ENCODE measurements around the gene HCLS1. TPM values are rescaled to one million over a fixed set of nuclear protein-coding genes. Genes with fewer than 3 reads are reported as not detected.

The HCLS1 gene
- polyA plus RNA-seq, 1 of the 3 experiments (the other 2 are of a cell fraction), result 0.23 TPM

DNA sequence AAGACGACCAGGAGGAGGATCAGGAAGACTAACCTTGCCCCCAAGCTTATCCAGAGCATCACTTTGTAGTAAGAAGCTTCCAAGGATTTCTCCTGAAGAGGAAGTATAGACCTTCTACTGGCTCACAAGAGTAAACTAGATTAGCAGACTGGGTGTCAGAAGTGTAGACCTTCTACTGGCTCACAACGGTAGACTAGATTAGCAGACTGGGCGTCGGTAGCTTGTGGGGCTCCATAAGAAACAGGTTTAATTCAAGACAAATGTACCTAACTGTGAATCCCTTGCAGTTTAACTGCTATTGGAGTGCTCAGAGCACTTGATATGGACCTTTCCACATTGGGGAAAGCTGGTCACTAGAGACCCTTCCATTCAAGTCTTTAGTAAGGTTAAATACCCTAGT is 54.6 kb downstream of the HCLS1 start (continued):
- TF ChIP-seq, protein P1, sequence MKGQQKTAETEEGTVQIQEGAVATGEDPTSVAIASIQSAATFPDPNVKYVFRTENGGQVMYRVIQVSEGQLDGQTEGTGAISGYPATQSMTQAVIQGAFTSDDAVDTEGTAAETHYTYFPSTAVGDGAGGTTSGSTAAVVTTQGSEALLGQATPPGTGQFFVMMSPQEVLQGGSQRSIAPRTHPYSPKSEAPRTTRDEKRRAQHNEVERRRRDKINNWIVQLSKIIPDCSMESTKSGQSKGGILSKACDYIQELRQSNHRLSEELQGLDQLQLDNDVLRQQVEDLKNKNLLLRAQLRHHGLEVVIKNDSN (IDR thresholded peaks at IDR 0.05; ENCODE audit: borderline replicate concordance, low read depth), result no peak
- TF ChIP-seq ELF1 (IDR thresholded peaks at IDR 0.05), result no peak
- no peak for TF ChIP-seq FOXM1 (IDR thresholded peaks at IDR 0.05; ENCODE audit: low read depth)

DNA sequence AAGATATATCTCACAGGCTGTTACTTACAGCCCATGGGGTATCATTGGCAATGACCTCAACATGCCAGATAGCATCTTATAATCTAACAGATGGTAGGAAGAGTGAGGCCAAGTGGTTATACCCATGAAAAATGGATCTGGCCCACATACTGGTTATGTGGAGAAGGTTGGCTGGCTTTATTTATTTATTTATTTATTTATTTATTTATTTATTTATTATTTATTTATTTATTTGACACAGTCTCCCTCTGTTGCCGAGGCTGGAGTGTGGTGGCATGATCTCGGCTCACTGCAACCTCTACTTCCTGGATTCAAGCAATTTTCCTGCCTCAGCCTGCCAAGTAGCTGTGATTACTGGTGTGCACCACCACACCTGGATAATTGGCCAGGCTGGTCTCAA is 55.9 kb downstream of the HCLS1 start:
- H3K9me3 ChIP-seq, result no peaks in the 10 kb centered on the region
- no peaks in the 10 kb centered on the region for H3K36me3 ChIP-seq (replicated peaks in 1 of 2; ENCODE audit: control insufficient read depth in 1 of 2, insufficient read depth in 2 of 2, low read length in 1 of 2)
- no peaks in the 10 kb centered on the region for H3K79me2 ChIP-seq (ENCODE audit: insufficient read depth)
- H3K9ac ChIP-seq, result no peak overlapping the region
- H3K27me3 ChIP-seq (ENCODE audit: insufficient read depth), result no peaks in the 10 kb centered on the region
- ChIA-PET CTCF (interaction anchor here (0.9 to 1.8 kb wide), 2 partner anchors 35 to 514 kb away, joined by 3 to 4 read pairs; no protein-coding TSS in a partner anchor), POLR2A (no interaction called here)
- H3K9me2 ChIP-seq, result no peaks in the 10 kb centered on the region
- 64% methylated on average over 2 of the region's 2 CpGs for WGBS (ENCODE audit: low lambda C conversion rate)
- no peaks in the 10 kb centered on the region for H3K4me1 ChIP-seq (ENCODE audit: control insufficient read depth in 1 of 2, insufficient read depth in 2 of 2, low read depth in 1 of 2, low read length in 1 of 2)
- no peak for DNase-seq
- no peak overlapping the region for H2AFZ ChIP-seq (ENCODE audit: low read depth)
- H3K4me3 ChIP-seq (ENCODE audit: low read depth in 2 of 2, low read length in 1 of 2), result no peak overlapping the region
- no peaks in the 10 kb centered on the region for H3F3A ChIP-seq (replicated peaks; ENCODE audit: insufficient read depth)
- H3K27ac ChIP-seq (ENCODE audit: low read depth in 2 of 2, low read length in 1 of 2), result no peak overlapping the region
- no peak overlapping the region for H3K4me2 ChIP-seq
- H4K20me1 ChIP-seq (ENCODE audit: insufficient read depth), result no peaks in the 10 kb centered on the region
- TF ChIP-seq YY1 (IDR thresholded peaks at IDR 0.05; ENCODE audit: low read depth), result no peak
- TF ChIP-seq, protein P2, sequence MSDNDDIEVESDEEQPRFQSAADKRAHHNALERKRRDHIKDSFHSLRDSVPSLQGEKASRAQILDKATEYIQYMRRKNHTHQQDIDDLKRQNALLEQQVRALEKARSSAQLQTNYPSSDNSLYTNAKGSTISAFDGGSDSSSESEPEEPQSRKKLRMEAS (IDR thresholded peaks at IDR 0.05; ENCODE audit: low read depth), result no peak
- TF ChIP-seq ELF1 (IDR thresholded peaks at IDR 0.05), result no peak
- TF ChIP-seq, protein P3, sequence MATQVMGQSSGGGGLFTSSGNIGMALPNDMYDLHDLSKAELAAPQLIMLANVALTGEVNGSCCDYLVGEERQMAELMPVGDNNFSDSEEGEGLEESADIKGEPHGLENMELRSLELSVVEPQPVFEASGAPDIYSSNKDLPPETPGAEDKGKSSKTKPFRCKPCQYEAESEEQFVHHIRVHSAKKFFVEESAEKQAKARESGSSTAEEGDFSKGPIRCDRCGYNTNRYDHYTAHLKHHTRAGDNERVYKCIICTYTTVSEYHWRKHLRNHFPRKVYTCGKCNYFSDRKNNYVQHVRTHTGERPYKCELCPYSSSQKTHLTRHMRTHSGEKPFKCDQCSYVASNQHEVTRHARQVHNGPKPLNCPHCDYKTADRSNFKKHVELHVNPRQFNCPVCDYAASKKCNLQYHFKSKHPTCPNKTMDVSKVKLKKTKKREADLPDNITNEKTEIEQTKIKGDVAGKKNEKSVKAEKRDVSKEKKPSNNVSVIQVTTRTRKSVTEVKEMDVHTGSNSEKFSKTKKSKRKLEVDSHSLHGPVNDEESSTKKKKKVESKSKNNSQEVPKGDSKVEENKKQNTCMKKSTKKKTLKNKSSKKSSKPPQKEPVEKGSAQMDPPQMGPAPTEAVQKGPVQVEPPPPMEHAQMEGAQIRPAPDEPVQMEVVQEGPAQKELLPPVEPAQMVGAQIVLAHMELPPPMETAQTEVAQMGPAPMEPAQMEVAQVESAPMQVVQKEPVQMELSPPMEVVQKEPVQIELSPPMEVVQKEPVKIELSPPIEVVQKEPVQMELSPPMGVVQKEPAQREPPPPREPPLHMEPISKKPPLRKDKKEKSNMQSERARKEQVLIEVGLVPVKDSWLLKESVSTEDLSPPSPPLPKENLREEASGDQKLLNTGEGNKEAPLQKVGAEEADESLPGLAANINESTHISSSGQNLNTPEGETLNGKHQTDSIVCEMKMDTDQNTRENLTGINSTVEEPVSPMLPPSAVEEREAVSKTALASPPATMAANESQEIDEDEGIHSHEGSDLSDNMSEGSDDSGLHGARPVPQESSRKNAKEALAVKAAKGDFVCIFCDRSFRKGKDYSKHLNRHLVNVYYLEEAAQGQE (IDR thresholded peaks at IDR 0.05; ENCODE audit: low read depth, low read length), result no peak
- no peak for TF ChIP-seq SIN3A (IDR thresholded peaks at IDR 0.05; ENCODE audit: borderline replicate concordance, low read depth, low read length)
- TF ChIP-seq MEF2A (IDR thresholded peaks at IDR 0.05; ENCODE audit: borderline replicate concordance, low read depth), result no peak
- TF ChIP-seq GATA2 (CRISPR knock-in tag; IDR thresholded peaks at IDR 0.05), result no peak
- TF ChIP-seq, protein P4, sequence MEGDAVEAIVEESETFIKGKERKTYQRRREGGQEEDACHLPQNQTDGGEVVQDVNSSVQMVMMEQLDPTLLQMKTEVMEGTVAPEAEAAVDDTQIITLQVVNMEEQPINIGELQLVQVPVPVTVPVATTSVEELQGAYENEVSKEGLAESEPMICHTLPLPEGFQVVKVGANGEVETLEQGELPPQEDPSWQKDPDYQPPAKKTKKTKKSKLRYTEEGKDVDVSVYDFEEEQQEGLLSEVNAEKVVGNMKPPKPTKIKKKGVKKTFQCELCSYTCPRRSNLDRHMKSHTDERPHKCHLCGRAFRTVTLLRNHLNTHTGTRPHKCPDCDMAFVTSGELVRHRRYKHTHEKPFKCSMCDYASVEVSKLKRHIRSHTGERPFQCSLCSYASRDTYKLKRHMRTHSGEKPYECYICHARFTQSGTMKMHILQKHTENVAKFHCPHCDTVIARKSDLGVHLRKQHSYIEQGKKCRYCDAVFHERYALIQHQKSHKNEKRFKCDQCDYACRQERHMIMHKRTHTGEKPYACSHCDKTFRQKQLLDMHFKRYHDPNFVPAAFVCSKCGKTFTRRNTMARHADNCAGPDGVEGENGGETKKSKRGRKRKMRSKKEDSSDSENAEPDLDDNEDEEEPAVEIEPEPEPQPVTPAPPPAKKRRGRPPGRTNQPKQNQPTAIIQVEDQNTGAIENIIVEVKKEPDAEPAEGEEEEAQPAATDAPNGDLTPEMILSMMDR (IDR thresholded peaks at IDR 0.05), result no peak
- TF ChIP-seq RAD21 (IDR thresholded peaks at IDR 0.05; ENCODE audit: low read length), result no peak
- TF ChIP-seq, protein P5, sequence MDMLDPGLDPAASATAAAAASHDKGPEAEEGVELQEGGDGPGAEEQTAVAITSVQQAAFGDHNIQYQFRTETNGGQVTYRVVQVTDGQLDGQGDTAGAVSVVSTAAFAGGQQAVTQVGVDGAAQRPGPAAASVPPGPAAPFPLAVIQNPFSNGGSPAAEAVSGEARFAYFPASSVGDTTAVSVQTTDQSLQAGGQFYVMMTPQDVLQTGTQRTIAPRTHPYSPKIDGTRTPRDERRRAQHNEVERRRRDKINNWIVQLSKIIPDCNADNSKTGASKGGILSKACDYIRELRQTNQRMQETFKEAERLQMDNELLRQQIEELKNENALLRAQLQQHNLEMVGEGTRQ (IDR thresholded peaks at IDR 0.05; ENCODE audit: borderline replicate concordance, low read depth, low read length), result no peak
- TF ChIP-seq, protein P6, sequence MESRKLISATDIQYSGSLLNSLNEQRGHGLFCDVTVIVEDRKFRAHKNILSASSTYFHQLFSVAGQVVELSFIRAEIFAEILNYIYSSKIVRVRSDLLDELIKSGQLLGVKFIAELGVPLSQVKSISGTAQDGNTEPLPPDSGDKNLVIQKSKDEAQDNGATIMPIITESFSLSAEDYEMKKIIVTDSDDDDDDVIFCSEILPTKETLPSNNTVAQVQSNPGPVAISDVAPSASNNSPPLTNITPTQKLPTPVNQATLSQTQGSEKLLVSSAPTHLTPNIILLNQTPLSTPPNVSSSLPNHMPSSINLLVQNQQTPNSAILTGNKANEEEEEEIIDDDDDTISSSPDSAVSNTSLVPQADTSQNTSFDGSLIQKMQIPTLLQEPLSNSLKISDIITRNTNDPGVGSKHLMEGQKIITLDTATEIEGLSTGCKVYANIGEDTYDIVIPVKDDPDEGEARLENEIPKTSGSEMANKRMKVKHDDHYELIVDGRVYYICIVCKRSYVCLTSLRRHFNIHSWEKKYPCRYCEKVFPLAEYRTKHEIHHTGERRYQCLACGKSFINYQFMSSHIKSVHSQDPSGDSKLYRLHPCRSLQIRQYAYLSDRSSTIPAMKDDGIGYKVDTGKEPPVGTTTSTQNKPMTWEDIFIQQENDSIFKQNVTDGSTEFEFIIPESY (IDR thresholded peaks at IDR 0.05; ENCODE audit: borderline replicate concordance, low read depth), result no peak
- no peak for TF ChIP-seq CHD2 (IDR thresholded peaks at IDR 0.05; ENCODE audit: low read length, partially characterized antibody)
- TF ChIP-seq NRF1 (IDR thresholded peaks at IDR 0.05; ENCODE audit: low read depth, low read length), result no peak
- TF ChIP-seq POLR2AphosphoS5 (IDR thresholded peaks at IDR 0.05; ENCODE audit: low read depth, low read length), result no peak
